ENCODE measurements around the gene TRIM62.

DNA sequence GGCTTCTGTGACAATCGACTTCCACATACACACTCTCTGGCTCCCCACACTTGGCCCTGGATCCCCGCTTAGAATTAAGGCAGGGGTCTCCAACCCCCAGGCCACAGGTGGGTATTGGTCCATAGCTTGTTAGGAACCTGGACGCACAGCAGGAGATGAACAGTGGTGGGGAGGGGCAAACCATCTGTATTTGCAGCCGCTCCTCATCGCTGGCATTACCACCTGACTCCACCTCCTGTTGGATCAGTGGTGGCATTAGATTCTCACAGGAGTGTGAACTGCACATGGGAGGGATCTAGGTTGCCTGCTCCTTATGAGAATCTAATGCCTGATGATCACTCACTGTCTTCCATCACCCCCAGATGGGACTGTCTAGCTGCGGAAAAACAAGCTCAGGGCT, 16.0 kb downstream of the TRIM62 start:
- TF ChIP-seq, protein P1, sequence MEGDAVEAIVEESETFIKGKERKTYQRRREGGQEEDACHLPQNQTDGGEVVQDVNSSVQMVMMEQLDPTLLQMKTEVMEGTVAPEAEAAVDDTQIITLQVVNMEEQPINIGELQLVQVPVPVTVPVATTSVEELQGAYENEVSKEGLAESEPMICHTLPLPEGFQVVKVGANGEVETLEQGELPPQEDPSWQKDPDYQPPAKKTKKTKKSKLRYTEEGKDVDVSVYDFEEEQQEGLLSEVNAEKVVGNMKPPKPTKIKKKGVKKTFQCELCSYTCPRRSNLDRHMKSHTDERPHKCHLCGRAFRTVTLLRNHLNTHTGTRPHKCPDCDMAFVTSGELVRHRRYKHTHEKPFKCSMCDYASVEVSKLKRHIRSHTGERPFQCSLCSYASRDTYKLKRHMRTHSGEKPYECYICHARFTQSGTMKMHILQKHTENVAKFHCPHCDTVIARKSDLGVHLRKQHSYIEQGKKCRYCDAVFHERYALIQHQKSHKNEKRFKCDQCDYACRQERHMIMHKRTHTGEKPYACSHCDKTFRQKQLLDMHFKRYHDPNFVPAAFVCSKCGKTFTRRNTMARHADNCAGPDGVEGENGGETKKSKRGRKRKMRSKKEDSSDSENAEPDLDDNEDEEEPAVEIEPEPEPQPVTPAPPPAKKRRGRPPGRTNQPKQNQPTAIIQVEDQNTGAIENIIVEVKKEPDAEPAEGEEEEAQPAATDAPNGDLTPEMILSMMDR (IDR thresholded peaks at IDR 0.05; ENCODE audit: insufficient read depth, low read length, poor library complexity, severe bottlenecking) = no peak
- no peak for TF ChIP-seq EZH2phosphoT487 (conservative IDR thresholded peaks at IDR 0.05; ENCODE audit: low read length)
